PC-3 (cell line): Measurements from ENCODE around the gene TASOR2.

Experiments
- EZH2 ChIP-seq: fragments of 300-600 bp; sonication (generic); IDR thresholded peaks from one replicate; pipeline ENCODE4 v1.6.1; 2017; ENCODE audit warnings: antibody characterized with exemption, mild to moderate bottlenecking, low read length; ENCODE audit not compliant: unreplicated experiment
- EZH2phosphoT487 ChIP-seq: fragments of 300-600 bp; sonication (generic); IDR thresholded peaks from 2 replicates; pipeline ENCODE4 v1.6.1; 2018; ENCODE audit warnings: mild to moderate bottlenecking, antibody characterized with exemption, low read length, borderline replicate concordance
- TF ChIP-seq, protein P1 (sequence below): fragments of 300-600 bp; sonication (generic); conservative IDR thresholded peaks from 2 replicates; pipeline ENCODE4 v1.5.1; 2017; ENCODE audit warnings: antibody characterized with exemption, low read depth, mild to moderate bottlenecking, low read length

DNA sequence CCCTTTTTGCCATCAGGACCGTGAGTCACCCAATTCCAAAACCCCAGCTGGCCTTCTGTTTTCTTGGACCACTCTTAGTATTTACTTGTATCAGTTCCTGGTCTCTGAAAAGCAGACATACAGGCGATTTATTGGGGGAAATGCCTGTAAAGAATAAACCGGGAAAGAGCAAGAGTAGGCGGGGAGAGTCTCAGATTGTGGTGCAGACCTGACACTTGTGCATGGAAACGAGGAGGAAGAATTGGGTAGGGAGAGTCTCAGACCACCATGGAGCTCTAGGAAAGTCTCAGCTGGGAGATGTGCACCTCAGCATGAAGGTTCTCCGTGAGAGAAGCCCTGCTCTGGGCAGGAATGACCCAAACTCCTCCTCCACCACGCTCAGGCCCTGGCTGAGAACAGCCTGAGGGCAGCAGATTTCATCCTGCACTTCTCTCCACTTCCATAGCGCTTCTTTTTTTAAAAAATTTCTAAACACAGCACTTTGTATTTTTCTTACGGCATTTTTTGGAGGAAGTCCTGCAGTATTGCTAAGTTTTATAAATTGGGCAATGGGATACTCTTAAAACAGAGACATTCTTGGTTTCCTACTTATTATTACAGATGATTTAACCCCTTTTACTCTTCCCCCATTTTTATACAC is 6.1 kb upstream of the TASOR2 start:
- TF ChIP-seq, protein P1, sequence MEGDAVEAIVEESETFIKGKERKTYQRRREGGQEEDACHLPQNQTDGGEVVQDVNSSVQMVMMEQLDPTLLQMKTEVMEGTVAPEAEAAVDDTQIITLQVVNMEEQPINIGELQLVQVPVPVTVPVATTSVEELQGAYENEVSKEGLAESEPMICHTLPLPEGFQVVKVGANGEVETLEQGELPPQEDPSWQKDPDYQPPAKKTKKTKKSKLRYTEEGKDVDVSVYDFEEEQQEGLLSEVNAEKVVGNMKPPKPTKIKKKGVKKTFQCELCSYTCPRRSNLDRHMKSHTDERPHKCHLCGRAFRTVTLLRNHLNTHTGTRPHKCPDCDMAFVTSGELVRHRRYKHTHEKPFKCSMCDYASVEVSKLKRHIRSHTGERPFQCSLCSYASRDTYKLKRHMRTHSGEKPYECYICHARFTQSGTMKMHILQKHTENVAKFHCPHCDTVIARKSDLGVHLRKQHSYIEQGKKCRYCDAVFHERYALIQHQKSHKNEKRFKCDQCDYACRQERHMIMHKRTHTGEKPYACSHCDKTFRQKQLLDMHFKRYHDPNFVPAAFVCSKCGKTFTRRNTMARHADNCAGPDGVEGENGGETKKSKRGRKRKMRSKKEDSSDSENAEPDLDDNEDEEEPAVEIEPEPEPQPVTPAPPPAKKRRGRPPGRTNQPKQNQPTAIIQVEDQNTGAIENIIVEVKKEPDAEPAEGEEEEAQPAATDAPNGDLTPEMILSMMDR = no peak
- TF ChIP-seq EZH2 (no peak), EZH2phosphoT487 (no peak)
